Stimulated activated CD8-positive, alpha-beta memory T cell treated with anti-CD3 and anti-CD28 coated beads, Interleukin-7, amount 100 ng/mL, for 48 hours (primary cell): ENCODE results near the gene PSMA7.
"Not testable (repeated sequence)": the region's sequence is repeated elsewhere in the genome, so short reads cannot be mapped to it uniquely, and the experiment has no call there.

Experiments used
- DNase-seq, 2 donors: peaks; one replicate each; pipeline ENCODE4 v3.0.0-alpha.2; 2020; ENCODE audit warnings: low read depth in 1 of 2; ENCODE audit errors: extremely low read depth in 1 of 2

Gene PSMA7

DNA sequence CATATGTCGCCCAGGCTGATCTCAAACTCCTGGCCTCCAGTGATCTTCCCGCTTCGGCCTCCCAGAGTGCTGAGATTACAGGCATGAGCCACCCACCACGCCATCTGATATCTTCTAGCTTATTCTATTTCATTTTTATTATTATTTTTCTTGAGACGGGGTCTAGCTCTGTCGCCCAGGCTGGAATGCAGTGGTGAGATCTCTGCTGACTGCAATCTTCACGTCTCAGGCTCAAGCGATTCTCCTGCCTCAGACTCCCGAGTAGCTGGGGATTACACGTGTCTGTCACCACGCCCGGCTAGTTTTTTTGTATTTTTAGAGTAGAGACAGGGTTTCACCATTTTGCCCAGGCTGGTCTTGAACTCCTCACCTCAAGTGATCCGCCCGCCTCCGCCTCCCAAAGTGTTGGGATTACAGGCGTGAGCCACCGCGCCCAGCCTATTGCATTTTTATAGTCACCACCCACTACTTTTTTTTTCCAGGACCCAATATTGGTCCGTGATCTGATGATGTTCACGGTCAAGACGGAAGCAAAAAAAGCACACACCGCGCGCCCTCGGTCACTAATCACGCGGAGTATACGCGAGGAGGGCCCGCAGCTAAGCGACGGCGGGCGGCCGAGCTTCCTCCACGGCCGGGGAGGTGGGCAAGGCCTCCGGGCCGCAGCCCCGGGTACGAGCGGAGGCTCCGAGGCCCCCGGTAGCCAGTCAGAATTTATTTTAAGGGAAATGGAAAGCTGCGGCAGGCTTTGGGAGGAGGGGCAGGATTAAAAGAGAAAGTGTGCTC is 22.0 kb downstream of the PSMA7 start:
- DNase-seq: no peak

DNA sequence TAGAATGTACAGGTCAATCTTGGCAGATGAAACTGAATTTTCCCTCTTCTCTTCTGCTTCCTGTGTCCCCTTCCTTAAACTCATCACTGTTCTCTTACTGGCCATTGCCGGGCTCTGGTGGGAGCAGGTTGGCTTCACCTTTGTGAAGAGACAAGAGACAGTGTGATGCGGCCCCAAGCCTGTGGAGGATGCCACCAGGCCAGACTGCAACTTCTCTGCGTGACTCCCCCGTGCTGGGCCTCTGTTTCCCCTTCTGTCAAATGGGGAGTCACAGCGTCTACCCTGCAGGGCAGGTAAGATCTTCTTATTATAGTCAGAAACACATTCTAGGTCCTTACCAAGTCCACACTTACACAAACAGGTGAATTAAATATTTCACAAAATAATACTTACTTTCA is 22.8 kb downstream of the PSMA7 start:
- DNase-seq: no peak

DNA sequence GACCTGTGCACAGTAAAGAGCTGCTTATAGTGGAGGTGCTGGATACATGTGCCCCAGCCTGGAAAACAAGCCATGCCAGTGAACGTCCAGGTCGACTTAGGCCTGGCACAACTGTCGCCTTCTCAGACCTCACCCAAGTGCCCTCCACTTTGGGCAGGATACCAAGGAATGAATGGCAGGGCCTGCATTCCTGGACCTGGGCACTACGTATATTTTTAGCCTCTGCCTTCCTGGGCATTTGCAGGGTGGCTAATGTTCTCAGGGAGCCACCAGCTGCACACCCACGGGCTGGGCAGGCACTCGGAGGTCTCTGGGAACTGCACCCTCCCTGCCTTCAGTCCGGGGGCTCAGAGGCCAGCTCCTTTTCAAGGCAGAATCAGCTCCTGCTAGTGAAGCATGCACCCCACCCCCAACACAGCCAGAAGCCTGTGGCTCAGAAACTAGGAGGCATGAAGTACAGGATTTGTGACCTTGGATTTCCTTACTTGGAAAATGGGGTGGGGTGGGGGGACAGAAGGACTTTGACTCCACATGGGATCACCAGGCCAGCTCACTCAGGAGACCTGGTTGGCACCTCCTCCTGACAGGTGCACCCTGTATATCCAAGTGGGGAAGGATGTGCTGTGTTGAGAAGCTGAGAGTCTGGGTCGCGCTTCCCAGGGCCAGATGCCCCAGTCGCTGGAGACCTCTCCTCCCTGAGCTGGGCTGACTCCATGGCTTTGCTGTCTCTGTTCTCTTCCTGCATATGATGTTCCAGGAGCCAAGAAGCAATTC is 23.4 kb downstream of the PSMA7 start:
- no peak for DNase-seq

DNA sequence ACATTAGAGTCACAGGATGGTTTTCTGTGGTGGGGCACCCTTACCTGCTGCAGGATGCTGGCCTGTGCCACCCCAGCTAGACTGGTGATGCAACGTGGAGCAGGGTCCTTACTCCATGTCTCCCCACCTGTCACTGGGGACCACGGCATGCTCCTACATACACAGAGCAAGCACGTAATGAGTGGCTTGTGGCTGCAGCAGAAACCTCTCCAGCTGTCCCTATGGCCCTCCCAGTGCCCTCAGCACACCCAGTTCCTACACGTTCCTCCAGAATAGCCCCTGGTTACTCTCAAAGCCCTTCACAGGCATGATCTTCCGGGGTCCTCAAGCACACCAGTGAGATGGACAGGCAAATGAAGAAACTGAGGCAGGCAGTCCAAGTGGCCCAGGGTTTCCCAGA is 24.1 kb downstream of the PSMA7 start:
- DNase-seq: no peak

DNA sequence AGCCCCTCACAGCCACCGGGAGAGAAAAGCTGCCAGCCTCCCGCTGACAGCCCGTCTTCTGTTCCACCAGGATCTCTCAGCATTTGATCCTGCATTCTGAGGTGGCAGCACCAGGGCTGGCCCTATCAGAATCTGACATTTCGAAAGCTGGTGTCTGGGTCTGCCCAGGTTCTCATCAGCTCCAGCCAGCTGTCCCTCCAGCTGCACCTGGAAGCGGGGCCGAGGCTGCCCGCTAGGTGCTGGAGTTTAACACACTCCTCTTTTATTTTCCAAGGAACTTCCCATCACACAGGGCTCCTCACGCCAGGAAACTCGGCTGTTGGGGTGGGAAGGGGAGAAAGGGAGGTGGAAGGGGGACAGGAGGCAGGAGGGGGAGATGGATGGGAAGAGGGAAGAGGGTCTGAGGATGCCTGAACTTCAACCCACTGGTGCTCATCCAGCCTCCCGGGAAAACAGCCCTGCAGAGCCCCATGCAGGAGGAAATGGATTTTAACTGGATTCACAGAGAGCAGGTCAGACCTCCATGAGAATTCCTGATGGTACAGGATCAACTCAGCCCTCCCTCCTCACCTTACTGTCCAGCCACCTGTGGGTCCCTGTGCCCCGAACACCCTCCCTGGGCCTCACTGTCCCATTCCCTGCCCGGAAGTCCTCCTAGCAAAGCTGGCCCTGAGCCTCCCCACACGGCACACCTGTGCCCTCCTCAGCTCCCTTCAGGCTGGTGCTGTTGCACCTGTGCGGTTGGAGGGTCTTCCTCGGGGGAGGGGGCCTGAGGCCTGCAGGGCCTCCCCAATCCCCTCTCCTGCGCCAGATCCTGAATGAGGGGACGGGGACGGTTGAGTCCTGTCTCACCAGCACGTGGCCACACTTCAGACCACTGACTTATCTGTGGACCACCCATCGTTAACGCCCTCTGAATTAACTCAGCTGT is 24.8 kb downstream of the PSMA7 start:
- no peak for DNase-seq

DNA sequence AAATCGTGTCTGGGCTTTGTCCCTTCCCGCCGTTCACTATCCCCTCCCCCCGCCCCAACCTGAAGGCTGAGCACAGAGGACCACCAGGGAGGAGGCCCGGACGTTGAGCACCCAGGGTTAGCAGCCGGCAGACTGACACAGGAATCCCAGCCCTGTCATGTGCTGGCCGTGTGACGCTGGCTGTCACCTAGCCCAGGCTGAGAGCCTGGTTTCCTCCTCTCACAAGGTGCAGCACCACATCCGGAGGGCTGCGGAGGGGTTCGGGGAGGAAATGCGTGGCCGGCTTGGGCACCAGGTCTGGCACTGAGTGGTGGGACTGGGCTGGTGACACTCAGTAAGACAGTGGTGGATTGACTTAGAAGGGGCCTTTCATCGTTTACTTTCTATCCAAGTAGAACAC is 25.5 kb downstream of the PSMA7 start:
- DNase-seq: peak in 1 of 2 donors; percentile 41

DNA sequence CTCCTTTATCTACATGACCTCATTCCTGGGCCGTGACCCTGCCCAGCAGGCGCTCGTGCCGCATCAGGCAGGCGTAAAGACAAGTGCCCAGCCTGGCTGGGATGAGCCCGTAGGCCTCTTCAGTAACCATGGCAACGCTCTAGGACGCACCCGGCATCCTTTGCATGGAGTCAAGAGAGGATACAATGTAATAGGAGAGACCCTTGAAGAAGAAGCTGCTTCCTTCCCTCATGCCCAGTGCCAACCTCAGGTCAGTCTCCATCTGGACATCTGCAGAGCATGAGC is 25.9 kb downstream of the PSMA7 start:
- no peak for DNase-seq

DNA sequence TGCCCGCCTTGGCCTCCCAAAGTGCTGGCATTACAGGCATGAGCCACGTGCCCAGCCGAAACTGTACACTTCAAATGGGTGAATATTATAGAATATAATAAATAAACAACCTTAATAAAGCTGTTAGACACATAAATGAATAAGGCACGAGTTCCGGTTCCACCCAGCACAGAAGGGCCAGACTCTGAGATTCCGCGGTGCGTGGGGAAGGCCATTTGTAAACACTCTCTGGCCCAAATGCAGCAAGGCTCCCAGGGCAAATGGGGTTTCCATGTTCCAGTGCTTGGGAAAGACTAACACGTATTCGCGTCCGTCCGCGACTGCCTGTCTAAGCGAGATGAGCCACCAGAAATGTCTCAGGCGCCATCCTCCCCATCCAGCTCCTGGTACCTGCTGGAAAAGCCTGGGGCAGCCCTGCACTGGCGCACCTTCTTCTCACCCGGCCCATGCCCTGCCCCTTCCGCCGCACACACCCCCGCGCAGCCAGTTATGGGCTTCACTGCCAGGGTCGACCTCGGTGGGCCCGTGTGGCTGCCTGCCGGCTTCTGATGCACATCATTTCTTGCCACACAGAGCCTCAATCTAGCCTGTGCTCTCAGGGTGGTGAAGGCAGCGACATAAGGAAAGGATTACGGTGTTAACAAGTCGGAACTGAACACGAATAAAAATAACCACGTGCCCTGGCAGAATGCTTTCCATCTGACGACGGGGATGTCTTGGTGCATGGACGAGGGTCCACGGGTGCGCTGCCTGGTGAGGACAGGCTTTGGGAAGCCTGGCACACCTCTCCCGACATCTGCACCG is 26.4 kb downstream of the PSMA7 start:
- DNase-seq: no peak

DNA sequence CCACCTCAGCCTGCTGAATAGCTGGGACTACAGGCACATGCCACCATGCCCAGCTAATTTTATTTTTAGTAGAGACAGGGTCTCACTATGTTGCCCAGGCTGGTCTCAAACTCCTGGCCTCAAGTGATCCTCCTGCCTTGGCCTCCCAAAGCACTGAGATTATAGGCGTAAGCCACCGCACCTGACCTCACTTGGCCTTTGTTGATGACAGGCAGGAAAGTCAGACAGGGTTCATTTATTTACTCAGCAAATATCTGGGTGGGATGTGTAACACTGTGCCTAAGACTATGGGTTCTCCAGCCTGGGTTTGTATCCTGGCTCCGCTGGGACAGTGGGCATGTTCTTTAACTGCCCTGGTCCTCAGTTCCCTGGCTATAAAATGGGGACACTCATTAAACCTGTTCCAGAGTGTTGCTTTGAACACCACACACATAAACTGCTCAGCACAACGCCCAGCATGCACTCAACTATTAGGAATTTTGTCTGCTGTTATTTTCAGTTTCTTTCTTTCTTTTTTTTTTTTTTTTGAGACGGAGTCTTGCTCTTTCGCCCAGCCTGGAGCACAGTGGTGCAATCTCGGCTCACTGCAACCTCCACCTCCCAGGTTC is 27.3 kb downstream of the PSMA7 start:
- not testable (repeated sequence) for DNase-seq

DNA sequence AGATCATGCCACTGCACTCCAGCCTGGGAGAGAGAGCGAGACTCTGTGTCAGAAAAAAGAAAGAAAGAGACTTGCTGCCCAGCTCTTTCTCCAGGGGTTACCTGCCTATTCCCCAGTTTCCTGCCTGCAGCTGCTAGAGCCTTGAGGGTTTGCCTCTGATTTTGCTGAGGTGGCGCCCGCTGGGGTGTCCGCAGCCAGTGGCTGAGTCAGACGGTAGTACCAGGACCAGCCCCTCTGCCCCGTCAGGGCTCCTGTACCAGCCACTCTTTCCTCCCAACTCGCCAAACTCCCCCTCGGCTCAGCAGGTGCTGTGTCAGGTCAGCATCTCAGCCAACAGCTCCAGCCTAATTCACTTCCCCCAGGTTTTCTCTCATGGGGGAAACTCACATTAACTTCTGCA is 28.3 kb downstream of the PSMA7 start:
- DNase-seq: no peak

DNA sequence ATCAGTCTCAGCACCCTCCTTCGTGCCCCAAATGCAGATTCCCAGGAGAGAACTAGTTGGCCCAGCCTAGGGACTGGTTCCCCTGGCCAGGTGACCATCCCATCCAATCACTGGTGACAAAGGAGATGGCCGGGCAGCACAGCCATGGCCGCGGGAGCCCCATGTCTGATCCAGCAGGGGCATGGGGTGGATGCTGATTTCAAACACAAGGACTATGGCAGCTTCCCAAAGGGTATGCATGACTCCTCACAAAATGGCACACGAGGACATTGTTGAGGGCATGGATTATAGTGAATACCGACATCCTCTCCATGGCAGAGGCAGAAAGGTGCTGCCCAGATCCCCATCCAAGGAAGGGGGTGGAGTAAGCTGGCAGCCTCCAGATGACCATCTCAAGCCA is 30.8 kb downstream of the PSMA7 start:
- no peak for DNase-seq

DNA sequence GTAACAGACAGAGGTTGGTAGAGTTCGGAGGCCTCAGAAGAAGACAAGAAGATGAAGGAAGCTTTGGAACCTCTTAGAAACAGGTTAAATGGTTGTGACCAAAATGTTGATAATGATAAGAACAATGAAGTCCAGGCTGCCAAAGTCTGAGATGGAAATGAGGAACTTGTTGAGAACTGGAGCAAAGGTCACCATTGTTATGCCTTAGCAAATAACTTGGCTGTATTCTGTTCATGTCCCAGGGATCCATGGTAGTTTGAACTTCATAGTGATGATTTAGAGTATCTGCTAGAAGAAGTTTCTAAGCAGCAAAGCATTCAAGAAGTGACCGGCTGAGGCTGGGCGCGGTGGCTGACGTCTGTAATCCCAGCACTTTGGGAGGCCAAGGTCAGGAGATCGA is 32.0 kb downstream of the PSMA7 start:
- no peak for DNase-seq

DNA sequence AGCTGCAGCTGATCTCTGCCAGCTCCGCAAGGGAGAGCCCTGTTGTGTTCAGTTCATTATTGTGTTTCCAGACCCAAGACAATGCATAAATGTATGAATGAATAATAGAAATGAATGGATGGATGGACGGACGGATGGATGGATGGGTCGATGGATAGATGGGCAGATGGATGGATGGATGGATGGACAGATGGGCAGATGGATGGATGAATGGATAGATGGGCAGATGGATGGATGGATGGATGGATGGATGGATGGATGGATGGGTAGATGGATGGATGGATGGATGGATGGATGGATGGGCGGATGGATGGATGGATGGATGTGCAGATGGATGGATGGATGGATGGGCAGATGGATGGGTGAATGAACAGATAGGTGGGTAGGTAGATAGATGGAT is 37.6 kb downstream of the PSMA7 start:
- no peak for DNase-seq

DNA sequence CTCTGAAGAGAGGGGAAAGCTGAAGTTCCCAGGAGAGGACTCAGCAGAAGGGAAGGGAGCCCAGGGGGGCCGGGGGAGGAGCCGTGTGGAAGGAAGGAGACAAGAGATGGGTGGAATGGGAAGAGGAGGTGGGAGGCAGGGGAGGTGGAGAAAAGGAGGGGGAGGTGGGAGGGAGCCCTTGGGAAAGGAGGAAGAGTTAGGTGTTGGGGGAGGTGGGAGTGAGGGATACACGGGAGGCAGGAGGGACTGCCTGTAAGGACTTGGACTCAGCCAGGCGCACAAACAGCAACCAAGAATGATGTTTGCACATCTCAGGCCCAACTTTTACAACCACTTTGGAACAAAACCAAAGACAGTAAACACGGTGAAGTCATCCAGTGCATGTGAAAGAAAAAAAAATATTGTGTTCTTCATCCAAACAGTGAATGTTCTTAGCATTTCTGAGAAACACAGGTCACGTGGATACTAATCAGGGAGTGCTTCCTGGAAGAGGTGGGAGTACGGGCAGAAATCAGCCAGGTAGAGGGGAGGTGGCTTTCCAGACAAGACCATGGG is 38.3 kb downstream of the PSMA7 start:
- DNase-seq: no peak

DNA sequence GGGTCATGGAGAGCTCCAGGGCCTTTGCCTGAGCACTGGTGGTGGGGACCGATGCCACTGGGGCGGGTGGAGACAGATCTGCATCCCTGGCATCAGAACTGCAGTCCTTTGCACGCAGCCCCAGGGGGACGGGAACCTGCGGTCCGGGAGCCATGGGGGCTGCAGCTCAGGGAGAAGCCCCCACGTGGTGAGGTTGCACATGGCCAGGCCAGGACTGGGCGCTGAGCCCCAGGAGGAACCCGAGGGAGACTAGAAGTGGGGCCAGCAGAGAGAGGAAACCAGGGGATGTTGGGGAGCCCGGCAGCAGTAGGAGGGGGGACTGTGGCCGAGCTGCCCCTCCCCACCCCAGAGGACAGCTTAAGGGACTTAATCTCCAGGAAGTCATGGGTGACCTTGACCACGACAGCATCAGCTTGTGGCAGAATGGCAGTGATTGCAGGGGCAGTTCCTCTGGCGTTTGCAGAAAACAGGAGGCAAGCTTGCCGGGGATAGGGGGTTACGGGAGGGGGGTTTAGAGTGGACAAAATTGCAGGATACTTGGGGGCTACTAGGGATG is 38.9 kb downstream of the PSMA7 start:
- DNase-seq: no peak

DNA sequence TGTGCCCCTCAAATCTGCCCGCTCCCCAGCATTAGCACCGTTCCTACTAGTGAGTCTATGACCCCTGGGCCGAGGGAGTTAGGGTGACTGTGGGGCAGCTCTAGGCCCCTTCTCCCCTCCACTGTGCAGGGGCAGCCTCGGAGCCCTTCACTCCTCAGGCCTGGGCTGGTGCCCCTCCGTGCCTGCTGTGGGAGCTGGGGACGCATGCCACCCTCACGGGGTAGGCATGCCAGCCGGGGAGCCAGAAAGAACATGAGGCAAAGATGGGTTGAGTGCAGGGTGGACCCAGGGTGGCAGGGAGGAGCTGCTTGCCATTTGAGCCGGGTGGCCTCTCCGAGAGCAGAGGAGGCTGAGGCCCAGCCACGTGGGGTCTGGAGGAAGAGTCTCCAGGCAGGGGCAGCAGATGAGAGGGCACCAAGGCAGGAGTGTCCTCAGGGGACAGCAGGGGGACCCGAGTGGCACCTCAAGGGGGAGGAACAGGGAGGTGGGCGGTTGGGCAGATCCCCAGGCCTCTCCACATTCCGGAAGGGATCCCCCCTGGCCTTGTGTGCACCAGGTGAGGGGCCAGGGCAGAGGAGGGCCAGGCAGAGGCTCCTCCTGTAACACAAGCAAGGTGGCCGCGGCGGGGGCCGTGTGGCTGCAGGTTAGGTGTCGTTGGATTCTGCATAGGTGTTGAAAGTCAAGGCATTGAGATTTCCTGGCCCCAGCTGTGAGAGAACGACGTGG is 39.5 kb downstream of the PSMA7 start:
- DNase-seq: no peak

DNA sequence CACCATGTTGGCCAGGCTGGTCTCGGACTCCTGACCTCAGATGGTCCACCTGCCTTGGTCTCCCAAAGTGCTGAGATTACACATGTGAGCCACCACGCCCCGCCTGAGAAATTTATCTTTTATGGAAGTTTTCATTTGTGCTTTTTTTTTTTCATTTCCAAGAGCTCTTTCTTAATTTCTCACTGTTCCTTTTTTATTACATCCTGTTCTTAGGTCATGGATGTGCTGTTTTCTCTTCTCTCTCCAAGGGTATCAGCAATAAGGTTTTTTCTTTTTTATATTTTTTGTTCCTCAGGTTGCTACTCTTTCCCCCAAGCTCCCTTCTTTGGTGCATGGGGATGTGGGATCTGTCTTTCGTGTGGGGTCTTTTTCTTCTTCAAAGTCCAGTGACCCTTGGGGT is 42.1 kb downstream of the PSMA7 start:
- DNase-seq: no peak

DNA sequence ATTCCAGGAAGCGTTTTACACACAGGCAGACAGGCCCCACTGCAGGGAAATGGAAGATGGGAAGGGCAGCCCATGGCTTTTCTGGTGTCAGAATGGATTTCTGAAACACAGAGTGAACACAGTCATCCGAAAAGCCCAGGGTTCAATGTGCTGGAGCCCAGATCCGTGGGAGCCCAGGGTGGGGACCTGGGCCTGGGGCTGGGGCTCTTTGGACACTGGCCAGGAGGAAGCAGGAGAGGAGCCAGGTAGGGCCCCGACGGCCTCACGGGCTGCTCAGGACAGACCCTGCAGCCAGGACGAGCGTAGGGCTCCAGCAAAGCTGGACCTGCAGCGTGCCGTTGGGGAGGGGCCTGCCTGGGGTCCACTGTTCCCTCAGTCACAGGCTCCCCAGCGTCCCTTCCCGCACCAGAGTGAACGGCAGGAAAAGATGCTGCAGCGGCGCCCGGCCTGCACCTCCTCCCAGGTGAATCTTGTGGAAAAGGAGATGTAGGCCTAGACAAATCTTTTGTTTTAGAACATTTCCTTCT is 45.2 kb downstream of the PSMA7 start:
- DNase-seq: no peak
